ENCODE measurements around the gene CCDC170.

The CCDC170 gene

DNA sequence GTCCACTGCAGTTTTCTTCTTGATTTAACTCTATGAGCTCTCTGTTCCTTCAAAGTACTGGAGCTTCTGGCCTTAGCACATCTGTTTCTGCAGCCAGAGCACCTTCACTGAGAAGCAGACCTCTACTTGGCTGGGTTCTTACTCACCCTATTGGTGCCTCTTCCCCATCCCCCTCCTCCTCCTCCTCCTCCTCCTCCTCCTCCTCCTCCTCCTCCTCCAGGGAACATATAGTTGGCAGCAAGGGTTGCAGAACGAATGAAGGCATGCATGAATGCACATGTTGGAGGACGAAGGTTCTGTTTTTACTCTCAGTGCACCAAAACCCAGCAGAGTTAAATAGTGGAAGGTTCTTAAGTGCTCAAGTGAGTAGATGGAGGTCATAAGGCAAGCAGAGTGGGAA, 172.7 kb downstream of the CCDC170 start:
- DNase-seq (ENCODE audit: insufficient read length), result no peak
- no peak for TF ChIP-seq POLR2A (IDR thresholded peaks at IDR 0.05; ENCODE audit: low read depth, low read length)
- TF ChIP-seq POLR2AphosphoS5 (IDR thresholded peaks at IDR 0.05; ENCODE audit: low read depth, low read length), result no peak
- no peak for TF ChIP-seq TAF1 (IDR thresholded peaks at IDR 0.05; ENCODE audit: borderline replicate concordance, low read depth, low read length)
- FAIRE-seq, result no peak

DNA sequence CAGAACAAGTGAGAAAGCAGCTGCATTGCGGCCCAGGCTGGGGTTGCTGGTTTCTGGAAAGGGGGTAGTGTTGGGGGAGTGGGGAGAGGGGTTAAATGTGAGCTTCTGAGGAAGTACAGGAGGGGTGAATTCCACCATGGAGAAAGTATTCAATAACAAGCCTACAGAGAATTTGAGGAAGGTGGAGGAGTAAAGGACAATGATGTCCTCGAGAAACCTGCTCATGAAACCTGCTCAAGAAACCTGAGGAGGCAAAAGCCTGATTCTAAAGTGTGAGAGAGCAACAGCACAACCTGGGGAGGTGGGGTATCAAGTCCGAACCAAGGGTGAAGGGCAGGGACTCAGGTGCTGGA, 175.4 kb downstream of the CCDC170 start:
- DNase-seq (ENCODE audit: insufficient read length), result no peak
- no peak for FAIRE-seq
- no peak for TF ChIP-seq TAF1 (IDR thresholded peaks at IDR 0.05; ENCODE audit: borderline replicate concordance, low read depth, low read length)
- no peak for TF ChIP-seq POLR2AphosphoS5 (IDR thresholded peaks at IDR 0.05; ENCODE audit: low read depth, low read length)
- TF ChIP-seq POLR2A (IDR thresholded peaks at IDR 0.05; ENCODE audit: low read depth, low read length), result no peak

DNA sequence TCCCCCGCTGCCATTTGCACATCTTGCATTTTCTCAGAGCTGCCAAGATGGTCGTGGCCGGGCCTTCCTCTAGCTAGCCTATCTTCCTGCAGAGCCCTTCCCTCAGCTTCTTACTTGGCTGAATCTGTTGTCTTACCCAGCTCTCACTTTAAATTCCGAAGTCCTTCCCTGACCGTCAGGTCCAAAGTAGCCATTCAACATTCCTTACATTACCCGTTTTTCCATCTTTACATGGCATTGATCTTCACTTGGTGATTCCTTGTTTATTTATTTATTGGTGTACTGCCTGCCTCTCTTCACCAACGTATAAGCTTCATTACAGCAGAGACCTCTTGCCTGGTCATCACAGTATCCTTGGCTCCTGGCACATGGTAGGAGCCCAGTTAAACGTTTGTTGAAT, 176.3 kb downstream of the CCDC170 start:
- TF ChIP-seq POLR2A (IDR thresholded peaks at IDR 0.05; ENCODE audit: low read depth, low read length) (no peak), POLR2AphosphoS5 (IDR thresholded peaks at IDR 0.05; ENCODE audit: low read depth, low read length) (no peak), TAF1 (IDR thresholded peaks at IDR 0.05; ENCODE audit: borderline replicate concordance, low read depth, low read length) (no peak)
- DNase-seq (ENCODE audit: insufficient read length) (no peak), FAIRE-seq (no peak)
